ENCODE measurements around the gene IL16.
A peak's percentile ranks its signal among the peaks of the same experiment; 100 is the strongest.

The IL16 gene

GRCh38 chr15:81303244-81304225, 106.9 kb downstream of the IL16 start:
- ChIA-PET POLR2A (interaction anchor here (1.0 to 1.1 kb wide), 2 partner anchors 10 to 21 kb away, joined by 3 read pairs; partner anchors contain the start of gene STARD5), CTCF (interaction anchor here (1.8 to 3.1 kb wide), 4 partner anchors 28 to 38 kb away, joined by 6 to 13 read pairs (median 8); no protein-coding TSS in a partner anchor)
- TF ChIP-seq CTCF (IDR thresholded peaks at IDR 0.05; ENCODE audit: insufficient read depth, low read length, missing control alignments): no peak
- DNase-seq (ENCODE audit: low read depth, low spot score): no peak
- H3K4me3 ChIP-seq (ENCODE audit: low read depth, low read length): no peak overlapping the region

GRCh38 chr15:81304226-81304625, 107.5 kb downstream of the IL16 start:
- peak; percentile 59 for DNase-seq (ENCODE audit: low read depth, low spot score)
- H3K4me3 ChIP-seq (ENCODE audit: low read depth, low read length): no peak overlapping the region
- TF ChIP-seq CTCF (IDR thresholded peaks at IDR 0.05; ENCODE audit: insufficient read depth, low read length, missing control alignments): no peak
- ChIA-PET POLR2A (interaction anchor here (1.0 to 1.1 kb wide), 2 partner anchors 9 to 20 kb away, joined by 3 read pairs; partner anchors contain the start of gene STARD5), CTCF (interaction anchor here (1.9 to 2.0 kb wide), 3 partner anchors 29 to 95 kb away, joined by 5 to 9 read pairs (median 7); no protein-coding TSS in a partner anchor)

GRCh38 chr15:81308260-81308659, 111.6 kb downstream of the IL16 start:
- no peak for TF ChIP-seq CTCF (IDR thresholded peaks at IDR 0.05; ENCODE audit: insufficient read depth, low read length, missing control alignments)
- no peak overlapping the region for H3K4me3 ChIP-seq (ENCODE audit: low read depth, low read length)
- POLR2A ChIA-PET: interaction anchor here (1.4 kb wide), 1 partner anchor 16 kb away, joined by 4 read pairs; the partner anchor contains the start of gene STARD5
- DNase-seq (ENCODE audit: low read depth, low spot score): no peak
- CTCF ChIA-PET: interaction anchor here (1.0 to 5.8 kb wide), 5 partner anchors 16 to 92 kb away, joined by 3 to 28 read pairs (median 5); no protein-coding TSS in a partner anchor

GRCh38 chr15:81309647-81310450, 113.2 kb downstream of the IL16 start:
- no peak for DNase-seq (ENCODE audit: low read depth, low spot score)
- ChIA-PET POLR2A (interaction anchor here (0.7 kb wide), 1 partner anchor 29 kb away, joined by 3 read pairs; no protein-coding TSS in a partner anchor), CTCF (interaction anchor here (1.8 to 5.8 kb wide), 2 partner anchors 9 to 43 kb away, joined by 5 to 28 read pairs; no protein-coding TSS in a partner anchor)
- TF ChIP-seq CTCF (IDR thresholded peaks at IDR 0.05; ENCODE audit: insufficient read depth, low read length, missing control alignments): no peak
- H3K4me3 ChIP-seq (ENCODE audit: low read depth, low read length): no peak overlapping the region

- no peak for DNase-seq (ENCODE audit: low read depth, low spot score)
- POLR2A ChIA-PET: interaction anchor here (1.5 kb wide), 1 partner anchor 17 kb away, joined by 3 read pairs; no protein-coding TSS in a partner anchor
- CTCF ChIA-PET: interaction anchor here (1.8 to 5.8 kb wide), 3 partner anchors 9 to 44 kb away, joined by 5 to 28 read pairs (median 9); no protein-coding TSS in a partner anchor
- TF ChIP-seq CTCF (IDR thresholded peaks at IDR 0.05; ENCODE audit: insufficient read depth, low read length, missing control alignments): no peak
- H3K4me3 ChIP-seq (ENCODE audit: low read depth, low read length): no peak overlapping the region
These were observed 113.8 kb downstream of the IL16 start for GRCh38 chr15:81310480-81310879.

Data from AG04449 (cell line).